BLaER1 (cell line): ENCODE results near the gene ATRAID.
"Not testable (repeated sequence)": the region's sequence is repeated elsewhere in the genome, so short reads cannot be mapped to it uniquely, and the experiment has no call there.

Experiments
- H3K27ac ChIP-seq: shearing (Covaris generic); formaldehyde crosslinking; 2 replicates; pipeline ENCODE4 v1.8.1; 2022
- H3K27me3 ChIP-seq: shearing (Covaris generic); formaldehyde crosslinking; 2 replicates; pipeline ENCODE4 v1.8.1; 2022
- H3K36me3 ChIP-seq: shearing (Covaris generic); formaldehyde crosslinking; 2 replicates; pipeline ENCODE4 v1.8.1; 2022
- H3K4me1 ChIP-seq: shearing (Covaris generic); formaldehyde crosslinking; 2 replicates; pipeline ENCODE4 v1.8.1; 2022
- H3K4me2 ChIP-seq: shearing (Covaris generic); formaldehyde crosslinking; 2 replicates; pipeline ENCODE4 v1.8.1; 2022
- H3K4me3 ChIP-seq: shearing (Covaris generic); formaldehyde crosslinking; 2 replicates; pipeline ENCODE4 v1.8.1; 2022
- H3K9ac ChIP-seq: shearing (Covaris generic); formaldehyde crosslinking; 2 replicates; pipeline ENCODE4 v1.8.1; 2022
- H3K9me3 ChIP-seq: shearing (Covaris generic); formaldehyde crosslinking; 2 replicates; pipeline ENCODE4 v1.8.1; 2022
- H4K20me1 ChIP-seq: shearing (Covaris generic); formaldehyde crosslinking; 2 replicates; pipeline ENCODE4 v1.8.1; 2022
- Cebpa-rat ChIP-seq: shearing (Covaris generic); IDR thresholded peaks from 2 replicates; pipeline ENCODE4 v1.8.1; 2022

The ATRAID gene

GRCh38 chr2:27194538-27195354 is 17.1 kb upstream of the ATRAID start:
- no peak for TF ChIP-seq Cebpa-rat
- Histone ChIP-seq H3K9me3 (peaks cover 2% of the 10 kb centered on the region; the same call in 1 of the 2 replicates), H4K20me1 (no peaks in the 10 kb centered on the region), H3K4me1 (peaks cover 11% of the 10 kb centered on the region), H3K36me3 (peaks cover 12% of the 10 kb centered on the region), H3K4me3 (no peak overlapping the region), H3K27me3 (no peaks in the 10 kb centered on the region), H3K4me2 (no peak overlapping the region), H3K27ac (no peak overlapping the region), H3K9ac (no peak overlapping the region)

- not testable (repeated sequence) for H3K27ac ChIP-seq, H3K4me3 ChIP-seq, H3K4me2 ChIP-seq, H3K9me3 ChIP-seq, H3K27me3 ChIP-seq, H4K20me1 ChIP-seq, H3K9ac ChIP-seq
- peaks cover 11% of the 10 kb centered on the region for H3K4me1 ChIP-seq
- peaks cover 22% of the 10 kb centered on the region for H3K36me3 ChIP-seq
Observed at GRCh38 chr2:27195799-27196198, 16.0 kb upstream of the ATRAID start.

- H3K36me3 ChIP-seq: peaks cover 44% of the 10 kb centered on the region
- H3K4me2 ChIP-seq: not testable (repeated sequence)
Observed at GRCh38 chr2:27198068-27198467, 13.8 kb upstream of the ATRAID start.

GRCh38 chr2:27198627-27199026 is 13.2 kb upstream of the ATRAID start:
- peaks cover 2% of the 10 kb centered on the region; the same call in 1 of the 2 replicates for H4K20me1 ChIP-seq
- peaks cover 50% of the 10 kb centered on the region for H3K36me3 ChIP-seq
- no peak overlapping the region for H3K9ac ChIP-seq
- H3K4me2 ChIP-seq: no peak overlapping the region
- TF ChIP-seq Cebpa-rat: no peak
- H3K27ac ChIP-seq: no peak overlapping the region
- H3K4me1 ChIP-seq: peaks cover 5% of the 10 kb centered on the region
- H3K9me3 ChIP-seq: no peaks in the 10 kb centered on the region
- no peak overlapping the region for H3K4me3 ChIP-seq
- no peaks in the 10 kb centered on the region for H3K27me3 ChIP-seq

More at GRCh38 chr2:27198068-27198467, 13.8 kb upstream of the ATRAID start:
- H3K9ac ChIP-seq, H3K9me3 ChIP-seq, H4K20me1 ChIP-seq, H3K27me3 ChIP-seq, H3K4me3 ChIP-seq, H3K27ac ChIP-seq: not testable (repeated sequence)
- peaks cover 11% of the 10 kb centered on the region for H3K4me1 ChIP-seq

GRCh38 chr2:27199241-27199640 is 12.6 kb upstream of the ATRAID start:
- Histone ChIP-seq H3K4me1 (no peaks in the 10 kb centered on the region; the same call in 1 of the 2 replicates), H3K4me2 (no peak overlapping the region), H3K9ac (no peak overlapping the region), H3K4me3 (no peak overlapping the region), H3K9me3 (no peaks in the 10 kb centered on the region), H4K20me1 (peaks cover 5% of the 10 kb centered on the region; the same call in 1 of the 2 replicates), H3K36me3 (peaks cover 56% of the 10 kb centered on the region), H3K27me3 (no peaks in the 10 kb centered on the region), H3K27ac (no peak overlapping the region)
- TF ChIP-seq Cebpa-rat: no peak

GRCh38 chr2:27201675-27202074 is 10.2 kb upstream of the ATRAID start:
- Histone ChIP-seq H3K9me3 (no peaks in the 10 kb centered on the region), H3K9ac (no peak overlapping the region), H4K20me1 (peaks cover 5% of the 10 kb centered on the region; the same call in 1 of the 2 replicates), H3K36me3 (peaks cover 80% of the 10 kb centered on the region), H3K4me1 (no peaks in the 10 kb centered on the region), H3K27me3 (no peaks in the 10 kb centered on the region), H3K4me2 (no peak overlapping the region), H3K27ac (no peak overlapping the region), H3K4me3 (no peak overlapping the region)
- no peak for TF ChIP-seq Cebpa-rat

- 0 out of 2 replicates have a peak, but pooled peaks cover 1% of the 10 kb centered on the region for H3K4me1 ChIP-seq
- no peak for TF ChIP-seq Cebpa-rat
- H3K36me3 ChIP-seq: peaks cover 92% of the 10 kb centered on the region
- H3K27ac ChIP-seq: no peak overlapping the region
- H3K9ac ChIP-seq: no peak overlapping the region
- no peak overlapping the region for H3K4me3 ChIP-seq
- H4K20me1 ChIP-seq: peaks cover 7% of the 10 kb centered on the region; the same call in 1 of the 2 replicates
- H3K9me3 ChIP-seq: no peaks in the 10 kb centered on the region
- no peak overlapping the region for H3K4me2 ChIP-seq
- no peaks in the 10 kb centered on the region for H3K27me3 ChIP-seq
Observed at GRCh38 chr2:27202854-27203253, 9.0 kb upstream of the ATRAID start.

- H3K4me3 ChIP-seq: no peak overlapping the region
- H4K20me1 ChIP-seq: peaks cover 15% of the 10 kb centered on the region; the same call in 1 of the 2 replicates
- no peak overlapping the region for H3K9ac ChIP-seq
- H3K36me3 ChIP-seq: peaks cover 99% of the 10 kb centered on the region
- H3K4me2 ChIP-seq: no peak overlapping the region
- no peaks in the 10 kb centered on the region for H3K27me3 ChIP-seq
- H3K4me1 ChIP-seq: peaks cover 10% of the 10 kb centered on the region; the same call in 1 of the 2 replicates
- TF ChIP-seq Cebpa-rat: no peak
- H3K9me3 ChIP-seq: no peaks in the 10 kb centered on the region
- H3K27ac ChIP-seq: no peak overlapping the region
Observed at GRCh38 chr2:27203741-27204140, 8.1 kb upstream of the ATRAID start.

GRCh38 chr2:27204566-27204965 is 7.3 kb upstream of the ATRAID start:
- Histone ChIP-seq H3K4me3 (no peak overlapping the region), H3K27me3 (no peaks in the 10 kb centered on the region), H4K20me1 (peaks cover 15% of the 10 kb centered on the region; the same call in 1 of the 2 replicates), H3K4me1 (peaks cover 19% of the 10 kb centered on the region), H3K9me3 (no peaks in the 10 kb centered on the region), H3K36me3 (peaks cover 99% of the 10 kb centered on the region), H3K4me2 (no peak overlapping the region), H3K27ac (no peak overlapping the region), H3K9ac (no peak overlapping the region)
- TF ChIP-seq Cebpa-rat: no peak

- H3K36me3 ChIP-seq: peaks cover 94% of the 10 kb centered on the region
- peaks cover 15% of the 10 kb centered on the region; the same call in 1 of the 2 replicates for H4K20me1 ChIP-seq
- TF ChIP-seq Cebpa-rat: no peak
- H3K27ac ChIP-seq: no peak overlapping the region
- H3K4me3 ChIP-seq: no peak overlapping the region
- H3K4me1 ChIP-seq: peaks cover 25% of the 10 kb centered on the region
- no peaks in the 10 kb centered on the region for H3K27me3 ChIP-seq
- H3K4me2 ChIP-seq: no peak overlapping the region
- no peak overlapping the region for H3K9ac ChIP-seq
- no peaks in the 10 kb centered on the region for H3K9me3 ChIP-seq
Observed at GRCh38 chr2:27205206-27205605, 6.6 kb upstream of the ATRAID start.
